ENCODE measurements around the gene NFYA.
A peak's percentile ranks its signal among the peaks of the same experiment; 100 is the strongest.
"Not testable (repeated sequence)": the region's sequence is repeated elsewhere in the genome, so short reads cannot be mapped to it uniquely, and the experiment has no call there.

NFYA gene

DNA sequence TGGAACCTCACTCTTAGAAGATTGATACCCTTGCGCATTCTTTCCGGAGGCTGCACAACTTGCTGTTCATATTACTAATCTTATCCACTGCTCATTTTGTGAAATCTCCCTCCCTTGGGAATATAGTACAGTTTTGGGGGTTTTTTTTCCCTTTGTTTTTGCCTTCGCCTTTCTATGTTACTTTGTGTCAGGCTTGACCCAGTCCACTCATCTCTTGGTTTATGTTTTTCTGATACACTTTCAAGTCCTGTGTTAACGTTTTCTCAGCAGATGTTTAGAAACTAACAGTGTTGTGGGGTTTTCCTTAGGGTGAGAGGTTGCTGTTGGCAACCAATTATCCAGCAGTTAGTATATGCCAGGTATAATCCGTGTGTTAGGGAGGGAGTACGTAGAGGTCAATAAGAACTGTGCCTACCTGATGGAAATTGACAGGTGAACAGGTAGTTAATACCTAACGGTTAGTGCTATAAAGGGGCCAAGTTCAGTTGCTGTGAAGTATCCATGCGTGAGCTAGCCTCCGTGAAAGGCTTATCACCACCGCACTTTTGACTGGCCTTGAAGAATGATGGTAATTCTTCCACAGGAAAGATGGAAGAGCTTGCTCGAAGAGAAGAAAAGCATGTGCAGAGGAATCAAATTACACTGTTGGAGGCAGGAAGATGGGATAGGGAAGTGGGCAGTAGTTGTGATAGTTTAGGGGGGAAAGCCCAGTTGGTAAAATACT is 1.4 kb downstream of the NFYA start:
- DNase-seq, result no peak

DNA sequence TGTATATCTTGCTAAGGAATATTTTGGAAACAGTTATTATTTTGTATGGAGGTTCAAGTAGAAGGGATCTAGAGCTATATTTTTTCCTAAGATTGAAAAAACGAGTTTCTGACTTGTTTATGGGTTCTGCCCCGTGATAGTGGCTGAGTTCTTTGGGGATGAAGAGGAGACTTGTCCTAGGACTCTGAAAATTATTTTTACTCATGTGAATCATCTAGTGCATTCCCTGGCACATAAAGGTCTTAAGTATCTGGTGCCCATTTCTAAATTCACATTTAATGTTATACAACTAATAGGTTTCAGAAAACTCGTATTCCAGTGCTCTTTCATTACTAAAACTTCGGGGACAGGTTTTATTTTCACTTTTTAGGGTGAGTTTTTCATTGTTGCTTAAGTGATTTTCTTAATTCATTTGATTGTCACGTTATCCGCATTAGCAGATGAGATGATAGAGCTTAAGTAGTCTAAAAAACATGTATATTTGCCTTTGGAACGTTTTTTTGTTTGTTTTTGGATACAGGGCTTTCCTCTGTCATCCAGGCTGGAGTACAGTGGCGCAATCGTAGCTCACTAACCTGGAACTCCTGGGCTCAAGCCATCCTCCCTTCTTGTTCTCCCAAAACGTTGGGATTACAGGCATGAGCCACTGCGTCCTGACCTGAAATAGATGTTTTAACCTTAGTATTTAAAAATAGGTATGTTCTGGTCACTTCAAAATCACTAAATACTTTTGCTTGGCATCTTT is 2.1 kb downstream of the NFYA start:
- no peak for DNase-seq

DNA sequence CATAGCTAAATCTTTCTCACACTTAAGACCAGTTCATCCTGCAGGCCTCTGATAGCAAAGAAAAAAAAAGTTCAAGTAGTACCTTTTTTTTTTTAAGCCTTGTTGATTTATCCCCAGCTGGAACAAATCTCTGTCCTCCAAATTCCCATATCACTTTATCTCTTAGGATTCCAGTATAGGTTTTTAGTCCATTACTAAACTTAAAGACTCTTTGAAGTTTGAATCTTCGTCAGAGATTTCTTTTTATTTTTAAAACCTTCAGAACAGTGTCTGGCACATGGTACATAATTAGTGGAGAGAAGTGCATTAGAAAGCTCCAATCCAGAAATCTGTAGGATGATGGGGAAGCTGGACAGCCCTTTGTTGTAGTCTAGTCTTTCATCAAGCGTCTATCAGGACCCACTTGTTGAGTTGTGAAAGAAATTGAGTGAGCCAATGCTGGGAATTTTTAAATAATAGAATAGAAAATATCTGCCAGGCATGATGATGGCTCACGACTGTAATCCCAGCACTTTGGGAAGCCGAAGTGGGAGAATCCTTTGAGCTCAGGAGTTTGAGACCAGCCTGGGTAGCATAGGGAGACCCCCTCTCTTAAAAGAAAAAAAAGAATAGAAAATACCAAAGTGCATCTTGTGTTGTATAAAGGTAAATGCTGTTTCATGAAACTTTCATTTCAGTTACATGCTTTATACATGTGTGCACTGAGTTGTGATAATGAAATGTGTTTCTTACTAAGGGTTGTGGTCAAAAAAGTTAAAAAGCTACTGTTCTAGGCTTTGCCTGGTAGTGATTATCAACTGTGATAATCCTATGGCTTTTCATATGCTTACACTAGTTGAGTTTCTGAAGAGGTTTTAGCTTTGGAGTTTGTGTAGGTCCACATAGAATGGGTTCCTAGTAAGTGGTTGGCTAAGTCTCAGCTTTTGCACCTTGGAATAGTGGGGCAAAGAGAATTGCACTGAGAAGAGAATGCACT is 3.2 kb downstream of the NFYA start:
- DNase-seq, result no peak

DNA sequence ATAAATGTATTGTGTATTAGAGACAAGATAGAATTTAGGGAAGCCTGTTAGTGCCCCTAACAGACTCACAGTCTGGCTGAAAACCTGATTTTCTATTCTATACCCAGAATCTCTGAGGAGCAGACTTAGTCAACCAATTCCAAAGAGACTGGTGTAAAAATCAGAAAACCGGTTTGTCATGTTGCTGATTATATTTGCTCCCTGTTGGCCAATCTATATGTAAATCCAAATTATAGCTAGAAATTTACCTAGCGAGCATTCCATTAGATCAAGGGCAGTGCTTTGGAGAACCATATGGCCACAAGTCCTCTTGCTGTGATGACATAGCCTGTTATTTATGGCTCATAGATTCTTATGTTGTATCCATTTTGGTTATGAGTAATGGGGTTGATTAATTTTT is 4.8 kb downstream of the NFYA start:
- DNase-seq, result no peak

DNA sequence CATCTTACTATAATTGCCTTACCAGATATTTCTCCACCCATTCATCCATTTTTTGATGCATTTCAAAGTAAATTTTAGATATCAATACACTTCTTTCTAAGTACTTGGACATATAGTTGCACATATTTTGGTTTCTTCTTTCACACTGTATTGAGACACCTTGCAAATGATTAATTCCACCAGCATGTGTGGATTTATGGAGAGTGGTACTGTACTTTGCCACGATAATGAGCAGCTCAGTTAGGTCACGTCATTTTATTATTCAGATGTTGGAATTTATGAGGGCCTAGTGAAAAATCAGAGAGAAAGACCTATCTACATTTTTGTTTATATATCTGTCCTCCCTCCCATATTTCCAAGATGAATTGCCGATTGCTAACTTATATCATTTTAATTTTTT is 5.3 kb downstream of the NFYA start:
- no peak for DNase-seq

DNA sequence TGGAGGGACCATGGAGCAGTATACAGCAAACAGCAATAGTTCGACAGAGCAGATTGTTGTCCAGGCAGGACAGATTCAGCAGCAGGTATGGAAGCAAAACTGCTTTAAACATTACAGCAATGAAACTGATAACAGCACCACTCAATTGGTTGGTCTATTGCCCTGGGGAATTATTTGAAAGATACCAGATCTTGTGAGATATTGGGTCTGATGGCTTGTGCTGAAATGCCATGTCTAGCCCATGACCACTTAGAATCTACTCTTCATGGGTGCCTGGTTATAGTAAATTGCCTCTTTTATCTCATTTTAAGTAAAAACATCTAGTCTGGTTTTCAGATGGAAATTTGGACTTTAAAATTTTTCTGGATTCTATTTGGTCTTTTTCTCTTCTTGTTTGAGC is 6.3 kb downstream of the NFYA start:
- DNase-seq, result no peak

DNA sequence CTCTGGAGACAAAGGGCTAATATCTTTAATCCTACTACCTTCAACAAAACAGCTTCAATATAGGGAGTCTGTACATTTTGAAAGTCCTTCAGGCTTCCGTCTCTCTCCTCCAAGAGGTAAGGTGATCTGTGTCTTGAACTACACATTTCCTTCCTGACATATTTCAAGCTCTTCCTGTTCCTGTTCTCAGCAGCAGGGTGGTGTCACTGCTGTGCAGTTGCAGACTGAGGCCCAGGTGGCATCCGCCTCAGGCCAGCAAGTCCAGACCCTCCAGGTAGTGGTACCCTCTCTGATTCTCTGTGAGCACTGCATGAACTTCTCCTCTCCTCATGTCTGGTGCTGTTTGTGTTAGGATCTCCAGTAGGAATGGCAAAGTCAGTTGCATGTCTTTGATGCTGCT is 7.8 kb downstream of the NFYA start:
- DNase-seq, result peak; percentile 55

DNA sequence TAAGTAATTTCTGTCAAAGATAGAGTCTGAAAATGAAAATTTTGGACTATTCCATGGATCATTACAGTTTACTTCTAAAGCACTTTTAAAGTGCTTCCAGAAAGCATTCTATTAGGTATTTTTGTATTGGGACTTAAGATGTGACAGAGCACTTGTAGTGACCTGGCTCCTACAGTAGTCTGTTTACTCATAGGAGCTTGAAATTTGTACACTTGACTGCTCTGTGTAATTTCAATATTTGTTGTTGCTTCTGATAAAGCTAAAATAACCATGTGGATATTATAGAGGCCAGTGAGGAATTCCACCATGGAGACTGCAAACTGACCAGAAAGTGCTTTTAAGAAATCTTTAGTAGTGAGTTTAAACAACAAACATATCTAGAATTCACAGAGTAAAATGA is 10.3 kb downstream of the NFYA start:
- no peak for DNase-seq

DNA sequence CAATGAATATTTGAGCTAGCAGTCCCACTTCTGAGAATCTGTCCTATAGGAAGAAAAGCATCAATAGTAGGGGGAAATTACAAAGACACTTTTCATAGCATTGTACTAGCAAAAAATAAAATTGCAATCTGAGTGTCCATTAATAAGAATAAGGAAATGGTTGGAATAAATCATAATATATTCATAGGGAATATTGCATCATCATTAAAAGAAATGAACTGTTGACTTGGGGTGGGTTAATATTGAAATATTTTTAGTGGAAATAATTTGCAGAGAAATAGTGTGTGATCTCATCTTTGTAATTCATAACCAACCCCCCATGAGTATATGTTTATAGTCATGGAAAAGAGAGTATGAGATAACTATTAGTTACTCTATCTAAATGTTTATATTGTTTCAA is 12.4 kb downstream of the NFYA start:
- DNase-seq, result no peak

DNA sequence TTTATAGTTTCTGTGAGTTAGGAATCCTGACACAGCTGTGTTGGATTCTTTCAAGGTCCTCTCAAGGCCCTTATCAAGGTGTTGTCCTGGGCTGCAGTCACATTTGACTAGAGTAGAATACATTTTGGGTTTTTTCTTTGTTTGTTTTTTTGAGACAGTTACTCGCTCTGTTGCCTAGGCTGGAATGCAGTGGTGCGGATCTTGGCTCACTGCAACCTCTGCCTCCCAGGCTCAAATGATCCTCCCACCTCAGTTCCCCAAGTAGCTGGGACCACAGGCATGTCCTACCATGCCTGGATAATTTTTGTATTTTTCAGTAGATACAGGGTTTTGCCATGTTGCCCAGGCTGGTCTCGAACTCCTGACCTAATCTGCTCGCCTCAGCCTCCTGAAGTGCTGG is 15.7 kb downstream of the NFYA start:
- DNase-seq, result no peak

DNA sequence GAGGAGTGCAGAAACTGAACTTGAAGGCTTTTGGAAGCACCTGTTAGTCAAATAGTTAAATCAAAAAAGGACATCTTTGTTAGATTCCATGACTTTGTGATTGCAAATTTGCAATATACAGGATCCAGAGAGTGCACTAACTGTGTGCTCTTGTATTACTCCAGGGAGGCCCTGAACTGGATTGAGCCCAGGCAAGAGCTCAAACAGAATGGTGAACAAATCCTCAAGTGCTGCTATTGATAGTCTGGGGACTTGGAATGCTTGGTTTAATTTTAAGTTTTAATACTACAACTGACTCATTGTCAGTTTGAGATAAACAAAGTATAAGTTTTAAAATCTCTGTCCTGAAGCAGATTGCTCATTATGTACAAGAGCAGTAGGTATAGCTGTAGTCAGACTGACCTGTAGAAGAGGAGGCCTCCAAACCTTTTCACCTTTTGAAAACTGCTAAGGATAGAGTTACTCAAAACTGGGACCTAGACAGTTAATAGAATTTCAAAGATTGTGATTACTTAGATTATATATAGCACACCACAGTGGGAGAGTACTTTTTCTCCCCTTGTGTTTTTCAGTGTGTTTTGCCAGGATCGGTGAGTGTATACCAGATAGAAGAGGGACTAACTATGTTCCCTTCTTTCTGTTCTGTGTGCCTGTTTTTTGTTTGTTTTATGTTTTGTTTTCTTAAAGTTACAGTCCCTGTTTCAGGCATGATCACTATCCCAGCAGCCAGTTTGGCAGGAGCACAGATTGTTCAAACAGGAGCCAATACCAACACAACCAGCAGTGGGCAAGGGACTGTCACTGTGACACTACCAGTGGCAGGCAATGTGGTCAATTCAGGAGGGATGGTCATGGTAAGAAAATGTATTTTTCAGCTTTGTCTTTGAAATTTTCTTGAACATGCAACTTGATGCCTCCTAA is 18.3 kb downstream of the NFYA start:
- no peak for DNase-seq

DNA sequence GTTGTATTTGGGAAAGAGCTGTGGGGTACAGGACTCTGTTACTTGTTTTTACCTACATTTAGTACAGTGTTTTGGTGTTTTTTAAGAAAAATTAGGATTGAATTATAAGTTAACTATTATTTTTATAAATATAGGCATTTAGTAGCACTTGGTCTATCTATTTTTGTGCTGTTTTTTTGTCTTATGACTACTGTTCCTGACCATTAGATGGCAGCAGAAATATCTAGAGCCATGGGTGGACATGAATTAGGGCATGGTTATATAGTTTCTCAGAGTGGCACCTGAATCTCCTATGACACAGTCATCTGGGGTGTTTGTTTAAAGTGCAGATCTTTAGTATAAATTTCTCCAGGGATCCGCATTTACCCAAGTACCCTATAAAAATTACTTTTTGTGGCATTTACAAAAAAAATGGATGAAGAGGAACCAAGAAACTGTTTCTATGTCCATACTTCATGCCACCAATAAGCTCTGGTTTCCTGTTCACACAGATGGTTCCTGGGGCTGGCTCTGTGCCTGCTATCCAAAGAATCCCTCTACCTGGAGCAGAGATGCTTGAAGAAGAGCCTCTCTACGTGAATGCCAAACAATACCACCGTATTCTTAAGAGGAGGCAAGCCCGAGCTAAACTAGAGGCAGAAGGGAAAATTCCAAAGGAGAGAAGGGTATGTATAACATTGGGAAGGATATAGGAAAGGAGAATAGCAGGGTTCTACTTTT is 19.8 kb downstream of the NFYA start:
- no peak for DNase-seq

DNA sequence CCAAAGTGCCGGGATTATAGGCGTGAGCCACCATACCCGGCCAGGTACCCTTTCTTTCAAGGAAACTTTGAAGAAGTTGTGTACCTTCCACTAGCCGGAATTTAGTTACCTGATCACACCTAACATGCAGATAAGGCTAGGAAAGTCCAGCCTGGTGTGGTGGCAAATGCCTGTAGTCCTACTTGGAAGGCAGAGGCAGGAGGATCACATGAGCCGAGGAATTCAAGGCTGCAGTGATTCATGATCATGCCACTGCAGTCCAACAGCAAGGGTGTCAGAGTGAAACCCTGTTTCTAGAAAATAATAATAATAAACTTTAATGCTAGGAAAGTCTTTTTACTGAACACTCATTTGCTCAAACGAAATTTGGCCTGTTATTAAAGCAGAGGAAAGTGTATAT is 21.0 kb downstream of the NFYA start:
- DNase-seq, result no peak

DNA sequence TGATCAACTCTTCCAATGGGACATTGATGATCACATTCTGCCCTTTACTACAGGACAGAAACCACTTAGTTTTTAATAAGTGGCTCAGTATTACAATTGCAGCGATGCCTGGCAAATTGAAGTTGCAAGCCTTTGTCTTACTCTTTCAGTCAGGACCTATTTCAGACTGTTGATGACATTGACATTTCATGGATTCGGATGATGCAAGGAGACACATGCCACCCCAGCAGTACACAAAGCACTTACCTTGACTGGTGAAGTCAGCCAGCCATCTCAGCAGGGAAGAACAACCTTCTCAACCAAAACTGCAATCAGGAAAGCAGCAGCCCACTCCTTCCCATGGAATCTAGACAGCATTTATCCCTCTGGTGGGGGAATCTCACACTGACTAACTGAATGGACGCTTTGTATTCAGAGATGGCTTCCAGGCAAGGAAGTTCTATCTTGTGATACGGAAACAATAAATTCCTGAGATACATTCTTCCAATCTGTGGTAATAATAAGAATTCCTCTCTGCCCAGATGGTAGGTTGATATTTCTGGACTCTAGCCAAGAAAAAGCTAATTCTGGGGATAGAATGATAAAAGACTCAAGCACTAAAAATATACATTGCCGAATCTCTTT is 24.8 kb downstream of the NFYA start:
- no peak for DNase-seq

DNA sequence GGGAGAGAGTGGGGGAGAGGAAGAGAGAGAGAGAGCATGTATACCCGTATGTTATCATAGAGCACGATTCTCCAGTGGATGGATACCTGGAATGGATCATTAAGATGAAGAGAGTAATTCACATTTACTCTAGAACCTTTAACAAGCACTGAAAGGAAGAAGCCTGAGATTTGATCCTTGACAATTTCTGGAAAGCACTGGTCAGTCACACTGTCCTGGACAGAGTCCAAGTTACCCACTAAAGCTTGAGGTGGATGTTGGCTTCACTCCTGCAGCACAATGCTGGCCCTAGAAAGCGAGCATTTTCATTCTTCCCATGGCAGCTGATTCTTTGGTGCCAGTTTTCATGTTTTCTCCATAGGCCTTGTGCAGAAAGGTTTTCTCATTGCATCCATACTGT is 25.6 kb downstream of the NFYA start:
- no peak for DNase-seq

DNA sequence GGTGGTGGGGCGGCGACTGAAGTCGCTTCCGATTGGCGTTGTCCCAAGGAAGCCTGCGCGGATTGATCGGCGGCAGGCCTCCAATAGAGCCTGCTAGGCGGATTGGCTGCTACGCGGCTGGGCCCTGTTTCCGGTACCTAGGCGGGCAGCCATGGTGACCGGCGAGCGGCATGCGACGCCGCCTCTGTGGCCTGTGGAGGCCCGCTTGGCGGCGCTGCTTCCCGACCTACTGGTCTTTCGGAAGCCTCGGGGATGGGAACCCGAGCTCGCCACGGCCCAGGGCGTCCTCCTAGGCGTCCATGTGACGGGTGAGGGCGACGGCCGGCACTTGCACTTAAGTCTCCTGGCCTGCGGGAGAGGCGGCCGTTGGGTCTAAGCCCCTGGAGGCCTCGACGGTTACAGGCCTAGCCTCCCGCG is 28.1 kb downstream of the NFYA start:
- DNase-seq, result no peak

DNA sequence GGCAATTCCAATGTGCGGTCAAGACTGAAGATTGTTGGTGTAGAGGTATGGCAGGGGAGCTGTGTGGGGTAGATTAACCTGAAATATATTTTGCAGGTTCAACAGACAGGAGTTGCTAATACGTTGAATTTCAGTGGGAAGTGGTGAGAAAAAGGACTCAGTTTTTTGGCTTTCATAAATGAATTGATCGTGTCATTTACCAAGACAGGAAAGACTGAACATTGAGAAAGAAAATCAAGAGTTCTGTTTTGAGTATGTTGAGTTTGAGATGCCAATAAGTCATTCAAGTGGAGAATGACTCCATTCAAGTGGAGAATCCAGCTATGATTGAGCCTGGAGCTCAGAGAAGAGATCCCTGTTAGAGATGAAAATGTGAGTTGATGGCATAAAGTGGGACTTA is 31.1 kb downstream of the NFYA start:
- DNase-seq, result no peak

DNA sequence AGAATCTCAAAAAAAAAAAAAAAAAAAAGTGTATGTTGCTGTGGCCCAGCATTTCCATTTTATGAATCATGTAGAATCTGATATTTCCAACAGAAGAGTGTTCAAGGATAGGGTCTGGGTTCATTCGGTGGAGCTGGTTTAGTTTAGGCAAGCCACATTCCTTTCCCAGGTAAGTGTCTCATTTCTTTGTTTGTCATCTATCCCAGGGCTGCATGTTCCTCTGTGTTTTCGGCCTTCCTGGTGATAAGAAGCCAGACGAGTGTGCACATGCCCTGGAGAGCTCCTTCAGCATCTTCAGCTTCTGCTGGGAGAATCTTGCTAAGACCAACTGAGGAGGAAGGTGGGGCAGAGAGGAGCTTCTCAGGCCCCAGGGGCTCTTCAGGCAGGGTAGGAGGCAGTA is 38.2 kb downstream of the NFYA start:
- no peak for DNase-seq

DNA sequence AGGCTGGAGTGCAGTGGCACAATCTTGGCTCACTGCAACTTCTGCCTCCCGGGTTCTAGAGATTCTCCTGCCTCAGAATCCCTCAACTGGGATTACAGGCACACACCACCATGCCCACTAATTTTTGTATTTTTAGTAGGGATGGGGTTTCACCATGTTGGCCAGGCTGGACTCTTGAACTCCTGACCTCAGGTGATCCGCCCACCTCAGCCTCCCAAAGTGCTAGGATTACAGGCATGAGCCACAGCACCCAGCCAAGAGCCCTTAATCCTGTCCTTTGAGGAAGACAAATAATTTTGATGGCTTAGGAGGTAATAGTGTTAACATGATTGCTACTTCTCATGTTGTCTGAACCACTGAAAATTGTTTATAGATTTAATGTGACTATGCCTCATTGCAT is 42.3 kb downstream of the NFYA start:
- DNase-seq, result not testable (repeated sequence)

DNA sequence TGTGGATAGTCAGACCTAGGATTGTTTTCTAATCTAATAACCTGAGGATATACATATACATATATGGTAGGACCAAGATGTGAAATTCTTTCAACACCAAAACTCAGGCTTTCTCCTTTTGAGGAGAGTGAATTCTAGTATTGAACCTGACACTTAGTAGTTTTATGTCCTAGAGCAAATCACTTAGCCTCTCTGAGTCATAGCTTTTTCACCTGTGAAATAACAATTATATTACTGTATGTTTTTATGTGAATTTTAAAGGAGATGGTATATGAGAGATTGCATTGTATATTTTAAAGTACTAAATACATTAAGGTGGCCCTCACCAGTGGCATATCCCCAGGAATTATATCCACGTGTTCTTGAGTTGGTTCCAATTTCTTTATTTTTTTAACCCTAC is 46.7 kb downstream of the NFYA start:
- no peak for DNase-seq

DNA sequence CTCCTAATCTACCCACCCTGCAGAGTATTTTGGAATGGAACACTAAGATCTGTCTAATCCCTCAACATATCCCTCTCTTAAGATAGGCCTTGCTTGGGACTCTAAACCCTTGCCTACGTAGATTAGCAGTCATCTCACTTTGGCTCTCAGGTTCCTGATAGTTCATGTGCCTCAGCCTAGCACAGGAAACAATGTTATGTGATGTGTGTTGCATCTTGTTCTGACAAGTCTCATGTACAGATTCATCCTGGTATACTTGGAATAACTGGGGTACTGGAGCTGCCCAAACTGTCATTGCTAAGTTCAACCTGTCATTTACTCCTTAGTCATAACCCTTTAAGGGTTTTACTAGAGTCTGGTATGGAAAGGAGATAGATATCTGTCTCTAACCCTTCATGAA is 47.3 kb downstream of the NFYA start:
- no peak for DNase-seq

Measured in CD4-positive, alpha-beta T cell treated with Interleukin-17A for 4 hours (primary cell).